Nephron progenitor cell (in vitro differentiated cells): ENCODE results near the gene LMNA.

Experiments
- DNase-seq: peaks from one replicate; pipeline ENCODE4 v3.0.0; 2021
- H3K27ac Mint-ChIP-seq: 2 replicates; pipeline ENCODE4 v1.8.0; 2021; ENCODE audit warnings: mild to moderate bottlenecking, moderate library complexity, mixed read lengths
- H3K27me3 Mint-ChIP-seq: 2 replicates; pipeline ENCODE4 v1.8.0; 2021; ENCODE audit warnings: mild to moderate bottlenecking, low read depth, mixed read lengths; ENCODE audit not compliant: poor library complexity
- H3K36me3 Mint-ChIP-seq: 2 replicates; pipeline ENCODE4 v1.8.0; 2021; ENCODE audit warnings: low read depth, mixed read lengths
- H3K4me1 Mint-ChIP-seq: 2 replicates; pipeline ENCODE4 v1.8.0; 2021; ENCODE audit warnings: mixed read lengths
- H3K4me3 Mint-ChIP-seq: 2 replicates; pipeline ENCODE4 v1.8.0; 2021; ENCODE audit warnings: mild to moderate bottlenecking, moderate library complexity, mixed read lengths
- H3K9me3 Mint-ChIP-seq: 2 replicates; pipeline ENCODE4 v1.8.0; 2021; ENCODE audit warnings: mild to moderate bottlenecking, moderate library complexity, mixed read lengths
- CTCF ChIP-seq: fragments of 200-600 bp; sonication (generic); IDR thresholded peaks from 2 replicates; pipeline ENCODE4 v1.5.0; 2021; ENCODE audit warnings: antibody characterized with exemption

The LMNA gene

GRCh38 chr1:156155756-156156510 lies 41.4 kb downstream of the LMNA start:
- no peak overlapping the region for H3K27ac Mint-ChIP-seq
- DNase-seq: no peak
- no peaks in the 10 kb centered on the region for H3K9me3 Mint-ChIP-seq
- H3K36me3 Mint-ChIP-seq: no peaks in the 10 kb centered on the region
- H3K27me3 Mint-ChIP-seq: peaks cover 30% of the 10 kb centered on the region
- no peak overlapping the region for H3K4me3 Mint-ChIP-seq
- H3K4me1 Mint-ChIP-seq: peaks cover 79% of the 10 kb centered on the region
- no peak for TF ChIP-seq CTCF

GRCh38 chr1:156157506-156157905 lies 43.0 kb downstream of the LMNA start:
- no peak for TF ChIP-seq CTCF
- DNase-seq: no peak
- peaks cover 79% of the 10 kb centered on the region for H3K4me1 Mint-ChIP-seq
- no peak overlapping the region for H3K27ac Mint-ChIP-seq
- H3K9me3 Mint-ChIP-seq: no peaks in the 10 kb centered on the region
- H3K27me3 Mint-ChIP-seq: peaks cover 19% of the 10 kb centered on the region
- H3K36me3 Mint-ChIP-seq: no peaks in the 10 kb centered on the region
- no peak overlapping the region for H3K4me3 Mint-ChIP-seq

- DNase-seq: no peak
- Mint-ChIP-seq H3K9me3 (no peaks in the 10 kb centered on the region), H3K27ac (no peak overlapping the region), H3K4me1 (peaks cover 74% of the 10 kb centered on the region), H3K36me3 (no peaks in the 10 kb centered on the region), H3K27me3 (peaks cover 20% of the 10 kb centered on the region), H3K4me3 (no peak overlapping the region)
- TF ChIP-seq CTCF: no peak
Observed at GRCh38 chr1:156157966-156158365, 43.5 kb downstream of the LMNA start.

GRCh38 chr1:156160000-156160742 lies 45.7 kb downstream of the LMNA start:
- Mint-ChIP-seq H3K36me3 (peaks cover 3% of the 10 kb centered on the region), H3K27ac (no peak overlapping the region), H3K4me1 (peaks cover 54% of the 10 kb centered on the region), H3K4me3 (peak overlapping the region; percentile 78), H3K27me3 (peaks cover 12% of the 10 kb centered on the region), H3K9me3 (peaks cover 3% of the 10 kb centered on the region)
- no peak for DNase-seq
- TF ChIP-seq CTCF: no peak

GRCh38 chr1:156160743-156161171 lies 46.2 kb downstream of the LMNA start:
- peak; percentile 90 for DNase-seq
- TF ChIP-seq CTCF: no peak
- Mint-ChIP-seq H3K4me3 (peak overlapping the region; percentile 78), H3K27ac (peak overlapping the region; percentile 77), H3K27me3 (peaks cover 15% of the 10 kb centered on the region), H3K9me3 (peaks cover 9% of the 10 kb centered on the region), H3K36me3 (peaks cover 9% of the 10 kb centered on the region), H3K4me1 (peaks cover 53% of the 10 kb centered on the region)
